GM23248 (cell line): ENCODE results near the gene TMEM267.

Source experiments
- EZH2 ChIP-seq: fragments of 200-600 bp; sonication (generic); IDR thresholded peaks from 2 replicates; pipeline ENCODE4 v1.6.1; 2018; ENCODE audit warnings: antibody characterized with exemption, mild to moderate bottlenecking; ENCODE audit not compliant: insufficient read depth, poor library complexity, severe bottlenecking
- EZH2phosphoT487 ChIP-seq: fragments of 200-600 bp; sonication (generic); IDR thresholded peaks from 2 replicates; pipeline ENCODE4 v1.6.1; 2018; ENCODE audit warnings: antibody characterized with exemption, moderate library complexity, mild to moderate bottlenecking, low read depth; ENCODE audit not compliant: insufficient read depth

DNA sequence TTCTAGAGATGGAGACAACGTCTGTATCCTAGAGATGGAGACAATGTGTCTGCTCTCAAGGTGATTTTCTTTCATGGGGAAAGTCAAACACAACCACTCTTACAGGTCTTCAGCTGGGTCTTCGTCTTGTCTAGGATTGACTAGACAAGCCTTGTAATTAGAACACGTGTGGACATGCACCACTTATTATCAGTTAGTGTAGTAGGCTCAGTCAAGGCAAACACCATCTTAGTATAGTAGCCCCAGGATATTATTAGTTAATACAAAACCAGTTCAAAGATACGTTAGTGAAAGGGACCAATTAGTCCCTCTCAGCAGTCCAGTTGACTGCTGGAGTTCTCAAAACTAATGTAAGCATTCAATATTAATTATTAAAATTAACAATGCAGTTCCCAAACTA, 56.4 kb downstream of the TMEM267 start:
- TF ChIP-seq EZH2 (no peak), EZH2phosphoT487 (no peak)
